Testis (tissue), 3 donors: Measurements from ENCODE around the gene LARP4. TPM values are rescaled to one million over a fixed set of nuclear protein-coding genes. Genes with fewer than 3 reads are reported as not detected.

Source experiments
- DNase-seq: peaks from one replicate; pipeline ENCODE4 v3.0.0-alpha.2; 2019
- H3K27ac ChIP-seq, 2 donors: fragments of 200-600 bp; sonication (generic); one replicate each; pipeline ENCODE4 v1.5.1; 2019
- H3K27me3 ChIP-seq: fragments of 200-600 bp; sonication (generic); one replicate; pipeline ENCODE4 v1.5.1; 2019
- H3K36me3 ChIP-seq: fragments of 200-600 bp; sonication (generic); one replicate; pipeline ENCODE4 v1.5.1; 2017; ENCODE audit warnings: low read depth; ENCODE audit errors: missing control alignments
- H3K4me1 ChIP-seq: fragments of 200-600 bp; sonication (generic); one replicate; pipeline ENCODE4 v1.5.1; 2019
- H3K4me3 ChIP-seq, 2 donors: fragments of 200-600 bp; sonication (generic); one replicate each; pipeline ENCODE4 v1.5.1; 2017 to 2019
- H3K9me3 ChIP-seq: fragments of 200-600 bp; sonication (generic); one replicate; pipeline ENCODE4 v1.5.1; 2017
- CTCF ChIP-seq, 3 experiments: fragments of 450-650 bp in 2 of 3; fragments of 200-600 bp in 1 of 3; sonication (generic) in 1 of 3; IDR thresholded peaks; one replicate each; pipeline ENCODE4 v1.5.1; 2016 to 2019; ENCODE audit warnings: antibody characterized with exemption in 3 of 3, mild to moderate bottlenecking in 2 of 3, moderate library complexity in 1 of 3
- POLR2A ChIP-seq: fragments of 450-650 bp; IDR thresholded peaks from one replicate; pipeline ENCODE4 v1.6.1; 2017; ENCODE audit warnings: antibody characterized with exemption, mild to moderate bottlenecking, moderate library complexity
- WGBS, 2 donors: methylation state at CpG; one replicate each; pipeline ENCODE4 v1.1.5; 2018; 5-methylcytosine and 5-hydroxymethylcytosine counted together
- intact Hi-C: fragments of 100-400 bp; cut with DNase I; formaldehyde crosslinking; loops from one replicate; pipeline ENCODE4 v1.15.1; 2023; ENCODE audit warnings: low total_unique reads
- polyA plus RNA-seq: library from polyadenylated mRNA; stranded (reverse); fragments of 350-450 nt; fragmentation: Illumina TruSeq; extraction: RNeasy Lipid Tissue Mini Kit (QIAGEN cat#74804); gene quantifications from one replicate; pipeline ENCODE4 v1.2.3, GENCODE V29; 2014; ENCODE audit warnings: low read depth, low replicate concordance; ENCODE audit not compliant: insufficient read depth
- total RNA-seq, 2 donors: library from RNA; depleted of rRNA; stranded (reverse); fragments of >200 nt; gene quantifications; one replicate each; pipeline ENCODE4 v1.2.3, GENCODE V29; 2016

The LARP4 gene
- total and polyA plus RNA-seq, 3 donors from 2014 or later = 20.9 to 38.3 (median 34.1) TPM

GRCh38 chr12:50403001-50403440, 2.3 kb downstream of the LARP4 start:
- no peak for DNase-seq
- intact Hi-C loops = no loop called here
- Histone ChIP-seq H3K36me3 (no peaks in the 10 kb centered on the region), H3K4me1 (peaks cover 8% of the 10 kb centered on the region), H3K9me3 (no peaks in the 10 kb centered on the region), H3K27ac (peak overlapping the region; percentile 95 to 97), H3K4me3 (no peak overlapping the region), H3K27me3 (no peaks in the 10 kb centered on the region)
- TF ChIP-seq CTCF (IDR thresholded peaks at IDR 0.05) (no peak), POLR2A (no peak)
- 23 to 24% methylated on average over 3 of the region's 3 CpGs for WGBS, 2 donors

GRCh38 chr12:50404307-50404706, 3.6 kb downstream of the LARP4 start:
- no peaks in the 10 kb centered on the region for H3K27me3 ChIP-seq
- no peak overlapping the region for H3K27ac ChIP-seq
- no peak for DNase-seq
- peaks cover 13% of the 10 kb centered on the region for H3K4me1 ChIP-seq
- H3K9me3 ChIP-seq = no peaks in the 10 kb centered on the region
- H3K36me3 ChIP-seq = no peaks in the 10 kb centered on the region
- no peak overlapping the region for H3K4me3 ChIP-seq
- WGBS, 2 donors = 87 to 96% methylated on average over 8 of the region's 8 CpGs
- TF ChIP-seq POLR2A = no peak
- no peak for TF ChIP-seq CTCF (IDR thresholded peaks at IDR 0.05)
- intact Hi-C loops = no loop called here

GRCh38 chr12:50411051-50411660, 10.5 kb downstream of the LARP4 start:
- no peak for DNase-seq
- H3K4me1 ChIP-seq = peaks cover 4% of the 10 kb centered on the region
- no peaks in the 10 kb centered on the region for H3K36me3 ChIP-seq
- H3K27ac ChIP-seq = no peak overlapping the region
- no peak overlapping the region for H3K4me3 ChIP-seq
- WGBS, 2 donors = 87 to 95% methylated on average over 9 of the region's 9 CpGs
- H3K9me3 ChIP-seq = no peaks in the 10 kb centered on the region
- H3K27me3 ChIP-seq = no peaks in the 10 kb centered on the region
- no peak for TF ChIP-seq CTCF (IDR thresholded peaks at IDR 0.05)
- TF ChIP-seq POLR2A = no peak
- intact Hi-C loops = no loop called here

- H3K4me1 ChIP-seq = no peaks in the 10 kb centered on the region
- no peak overlapping the region for H3K4me3 ChIP-seq
- H3K36me3 ChIP-seq = no peaks in the 10 kb centered on the region
- no peak for DNase-seq
- WGBS, 2 donors = 91 to 96% methylated on average over 6 of the region's 6 CpGs
- H3K27ac ChIP-seq = no peak overlapping the region
- H3K27me3 ChIP-seq = no peaks in the 10 kb centered on the region
- intact Hi-C loops = no loop called here
- H3K9me3 ChIP-seq = no peaks in the 10 kb centered on the region
- TF ChIP-seq POLR2A (no peak), CTCF (IDR thresholded peaks at IDR 0.05) (no peak)
These were observed 15.3 kb downstream of the LARP4 start for GRCh38 chr12:50415899-50416479.
